ENCODE results near the gene DDX52. TPM values are rescaled to one million over a fixed set of nuclear protein-coding genes. Genes with fewer than 3 reads are reported as not detected.

DDX52 gene
- total and polyA plus RNA-seq, 2 of the 8 experiments (the other 6 are each of a cell fraction or from before 2014, with no cell fraction given) = 10.0 to 45.9 TPM

DNA sequence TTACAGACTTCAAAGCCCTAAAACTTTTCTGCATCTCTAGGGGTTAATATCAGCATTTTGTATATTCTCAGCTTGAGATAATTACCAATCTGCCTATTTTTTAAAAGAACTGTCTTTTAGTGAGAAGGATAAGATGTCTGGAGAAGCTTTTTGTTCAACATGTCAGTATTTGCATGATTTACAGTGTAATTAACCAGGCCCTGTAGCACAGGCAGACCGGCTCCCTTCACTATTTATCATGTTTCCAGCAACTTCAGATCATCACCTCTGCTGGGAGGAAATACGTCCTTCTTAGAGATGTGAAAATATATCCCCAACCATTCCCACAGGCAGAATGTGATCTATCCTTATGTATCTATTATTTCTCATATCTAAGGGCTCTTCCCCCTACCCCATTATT, 8.6 kb upstream of the DDX52 start:
- H2BK20ac ChIP-seq (ENCODE audit: low read length) = no peak overlapping the region
- H2BK15ac ChIP-seq (ENCODE audit: low read length) = no peak overlapping the region
- no peak overlapping the region for H2AFZ ChIP-seq (ENCODE audit: low read length)
- no peak overlapping the region for H2BK120ac ChIP-seq (replicated peaks; ENCODE audit: low read depth, low read length)
- no peak overlapping the region for H3K27ac ChIP-seq (ENCODE audit: low read depth, low read length)
- H4K91ac ChIP-seq (replicated peaks; ENCODE audit: insufficient read length, low read length) = no peak overlapping the region
- no peak overlapping the region for H4K5ac ChIP-seq (ENCODE audit: insufficient read length, low read depth, low read length)
- H3K4me1 ChIP-seq (replicated peaks in 1 of 4; ENCODE audit: control insufficient read depth in 3 of 4, insufficient read depth in 4 of 4, low read length in 3 of 4) = no peaks in the 10 kb centered on the region
- ChIA-PET POLR2A (ENCODE audit: partially characterized antibody) (no interaction called here), CTCF (ENCODE audit: partially characterized antibody) (interaction anchor here (1.1 to 6.1 kb wide), 5 partner anchors 9 to 165 kb away, joined by 3 to 48 read pairs (median 7); no protein-coding TSS in a partner anchor)
- H2AK5ac ChIP-seq (ENCODE audit: low read depth, low read length) = no peak overlapping the region
- H4K8ac ChIP-seq (ENCODE audit: extremely low read depth, insufficient read depth, low read length) = no peak overlapping the region
- H3K23me2 ChIP-seq (ENCODE audit: low read depth, low read length) = peaks cover 1% of the 10 kb centered on the region; the same call in 1 of the 2 replicates
- H3K56ac ChIP-seq (replicated peaks; ENCODE audit: insufficient read length, low read depth, low read length) = no peak overlapping the region
- no peaks in the 10 kb centered on the region for H3K9me3 ChIP-seq (ENCODE audit: insufficient read depth in 2 of 2, low read depth in 1 of 2, low read length in 1 of 2)
- H3K23ac ChIP-seq (ENCODE audit: insufficient read length) = no peak overlapping the region
- H3K79me1 ChIP-seq (ENCODE audit: low read depth, low read length) = no peaks in the 10 kb centered on the region
- no peak overlapping the region for H3K18ac ChIP-seq (ENCODE audit: extremely low read depth, low read length)
- H3K36me3 ChIP-seq (ENCODE audit: control insufficient read depth in 2 of 4, insufficient read depth in 4 of 4, low read length in 3 of 4) = no peaks in the 10 kb centered on the region
- FAIRE-seq (no peak), DNase-seq (ENCODE audit: low read depth in 1 of 2, low spot score in 2 of 2) (no peak)
- no peak overlapping the region for H2BK5ac ChIP-seq (ENCODE audit: low read depth, low read length)
- no peak overlapping the region for H3K4me3 ChIP-seq (ENCODE audit: extremely low read depth in 1 of 4, insufficient read depth in 2 of 4, low read depth in 3 of 4, low read length in 4 of 4)
- no peak overlapping the region for H3K14ac ChIP-seq (ENCODE audit: insufficient read length)
- no peaks in the 10 kb centered on the region; a peak in 1 of 7 replicates for H3K27me3 ChIP-seq (replicated peaks in 1 of 4; ENCODE audit: control insufficient read depth in 3 of 4, extremely low read depth in 1 of 4, insufficient read depth in 3 of 4, low read length in 3 of 4)
- no peak overlapping the region for H3K4me2 ChIP-seq (ENCODE audit: insufficient read depth in 1 of 2, low read depth in 2 of 2, low read length in 2 of 2)
- no peaks in the 10 kb centered on the region for H4K20me1 ChIP-seq (replicated peaks in 1 of 2; ENCODE audit: control insufficient read depth in 1 of 2, insufficient read depth in 2 of 2, low read length in 2 of 2)
- H2BK12ac ChIP-seq (ENCODE audit: low read depth, low read length) = no peak overlapping the region
- 81% methylated on average over 2 of the region's 2 CpGs; no CpG with 5 or more reads in 1 of the 2 experiments for WGBS, 2 experiments (ENCODE audit: extremely low coverage in 1 of 2, insufficient coverage in 1 of 2, insufficient read length in 1 of 2, insufficient replicate concordance in 2 of 2, low coverage in 1 of 2, low lambda C conversion rate in 2 of 2, missing lambda C conversion rate in 1 of 2)
- no peaks in the 10 kb centered on the region for H3K79me2 ChIP-seq (ENCODE audit: control insufficient read depth in 1 of 2, insufficient read depth in 2 of 2, low read length in 2 of 2)
- H3K4ac ChIP-seq (replicated peaks; ENCODE audit: insufficient read length, low read depth, low read length) = no peak overlapping the region
- no peak overlapping the region for H3K9ac ChIP-seq (replicated peaks in 1 of 4; ENCODE audit: extremely low read depth in 1 of 4, low read depth in 3 of 4, low read length in 3 of 4)
- TF ChIP-seq SIN3A (conservative IDR thresholded peaks at IDR 0.05 in 1 of 2, IDR thresholded peaks at IDR 0.05 in 1 of 2; ENCODE audit: low read depth in 1 of 2, low read length in 2 of 2) = no peak
- TF ChIP-seq, protein P1, sequence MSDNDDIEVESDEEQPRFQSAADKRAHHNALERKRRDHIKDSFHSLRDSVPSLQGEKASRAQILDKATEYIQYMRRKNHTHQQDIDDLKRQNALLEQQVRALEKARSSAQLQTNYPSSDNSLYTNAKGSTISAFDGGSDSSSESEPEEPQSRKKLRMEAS (IDR thresholded peaks at IDR 0.05) = no peak
- TF ChIP-seq HDAC2 (IDR thresholded peaks at IDR 0.05; ENCODE audit: borderline replicate concordance in 1 of 2, low read depth in 2 of 2, low read length in 2 of 2) = no peak
- no peak for TF ChIP-seq SAP30 (IDR thresholded peaks at IDR 0.05; ENCODE audit: insufficient read depth, insufficient replicate concordance, low read length)
- no peak for TF ChIP-seq MAFK (IDR thresholded peaks at IDR 0.05; ENCODE audit: low read depth, low read length)

Measured in H1 (cell line).